ENCODE measurements around the gene C9orf57. TPM values are rescaled to one million over a fixed set of nuclear protein-coding genes. Genes with fewer than 3 reads are reported as not detected.
"Not testable (repeated sequence)": the region's sequence is repeated elsewhere in the genome, so short reads cannot be mapped to it uniquely, and the experiment has no call there.

The C9orf57 gene
- total RNA-seq (not detected), polyA plus RNA-seq (under 1 TPM in 1 of 3 donors, not detected in 2; 0.06 TPM)
- long read RNA-seq, donor 1 = 0 reads
- long read RNA-seq, donor 2 = 0 reads

DNA sequence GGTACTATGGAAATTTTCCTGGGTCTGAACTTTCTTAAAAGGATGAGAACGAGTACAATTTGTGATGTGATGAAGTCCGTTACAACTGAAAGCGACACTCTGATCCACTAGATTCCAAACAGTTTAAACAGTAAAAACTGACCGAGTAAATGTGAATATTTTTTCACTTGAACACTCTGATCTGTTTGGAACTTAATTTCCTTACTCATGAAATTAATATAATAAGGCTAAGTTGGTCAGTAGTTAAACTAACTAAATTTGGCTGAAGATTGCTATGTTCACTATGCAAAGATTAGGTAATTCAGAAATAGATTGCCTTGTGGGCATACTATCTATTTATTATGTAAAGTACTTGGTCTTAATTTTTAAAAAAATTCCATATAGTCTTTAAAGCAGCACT, at the start of gene C9orf57:
Gene C9orf57, minus strand, starts transcription at position 101 of the 400 bp plus-strand sequence. CDS start 1,282 bp downstream, outside the sequence.
- intact Hi-C loops (cut with DNase I; ENCODE audit: low total_unique reads) = no loop called here
- no peaks in the 10 kb centered on the region for H3K36me3 ChIP-seq
- WGBS, 5 donors = 89 to 93% (median 90%) methylated on average over 4 of the region's 4 CpGs
- no peaks in the 10 kb centered on the region for H3K4me1 ChIP-seq
- H3K9me3 ChIP-seq = no peaks in the 10 kb centered on the region
- no peak within 1 kb of the TSS for H3K27ac ChIP-seq
- TF ChIP-seq, protein P1, sequence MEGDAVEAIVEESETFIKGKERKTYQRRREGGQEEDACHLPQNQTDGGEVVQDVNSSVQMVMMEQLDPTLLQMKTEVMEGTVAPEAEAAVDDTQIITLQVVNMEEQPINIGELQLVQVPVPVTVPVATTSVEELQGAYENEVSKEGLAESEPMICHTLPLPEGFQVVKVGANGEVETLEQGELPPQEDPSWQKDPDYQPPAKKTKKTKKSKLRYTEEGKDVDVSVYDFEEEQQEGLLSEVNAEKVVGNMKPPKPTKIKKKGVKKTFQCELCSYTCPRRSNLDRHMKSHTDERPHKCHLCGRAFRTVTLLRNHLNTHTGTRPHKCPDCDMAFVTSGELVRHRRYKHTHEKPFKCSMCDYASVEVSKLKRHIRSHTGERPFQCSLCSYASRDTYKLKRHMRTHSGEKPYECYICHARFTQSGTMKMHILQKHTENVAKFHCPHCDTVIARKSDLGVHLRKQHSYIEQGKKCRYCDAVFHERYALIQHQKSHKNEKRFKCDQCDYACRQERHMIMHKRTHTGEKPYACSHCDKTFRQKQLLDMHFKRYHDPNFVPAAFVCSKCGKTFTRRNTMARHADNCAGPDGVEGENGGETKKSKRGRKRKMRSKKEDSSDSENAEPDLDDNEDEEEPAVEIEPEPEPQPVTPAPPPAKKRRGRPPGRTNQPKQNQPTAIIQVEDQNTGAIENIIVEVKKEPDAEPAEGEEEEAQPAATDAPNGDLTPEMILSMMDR (IDR thresholded peaks at IDR 0.05 in 8 of 11, conservative IDR thresholded peaks at IDR 0.05 in 3 of 11) = no peak
- TF ChIP-seq POLR2A (IDR thresholded peaks at IDR 0.05) = no peak
- TF ChIP-seq POLR2AphosphoS5 (IDR thresholded peaks at IDR 0.05) = no peak
- H3K27me3 ChIP-seq (replicated peaks in 1 of 7) = peaks cover 0 to 13% (median 0%) of the 10 kb centered on the region in 7 donors
- DNase-seq = no peak
- no peak within 1 kb of the TSS for H3K4me3 ChIP-seq

DNA sequence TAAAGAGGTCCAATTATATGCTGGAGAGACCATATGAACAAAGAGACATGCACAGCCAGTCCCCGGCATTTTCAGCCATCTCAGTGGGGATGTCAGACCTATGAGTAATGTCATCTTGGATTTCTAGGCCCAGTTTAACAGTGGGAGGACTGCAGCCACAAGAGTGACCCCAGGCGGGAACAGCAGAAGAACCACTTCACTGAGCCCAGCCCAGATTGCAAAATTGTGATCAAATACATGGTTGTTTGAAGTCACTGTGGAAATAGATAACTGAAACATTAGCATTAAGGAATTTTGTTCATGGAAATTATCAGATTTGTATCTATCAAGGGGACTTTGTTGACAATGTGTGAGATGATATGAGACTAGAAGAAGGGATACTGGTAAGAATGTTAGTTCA, 42.1 kb upstream of the C9orf57 start:
- intact Hi-C loops (cut with DNase I; ENCODE audit: low total_unique reads) = no loop called here
- no peak overlapping the region for H3K4me3 ChIP-seq

DNA sequence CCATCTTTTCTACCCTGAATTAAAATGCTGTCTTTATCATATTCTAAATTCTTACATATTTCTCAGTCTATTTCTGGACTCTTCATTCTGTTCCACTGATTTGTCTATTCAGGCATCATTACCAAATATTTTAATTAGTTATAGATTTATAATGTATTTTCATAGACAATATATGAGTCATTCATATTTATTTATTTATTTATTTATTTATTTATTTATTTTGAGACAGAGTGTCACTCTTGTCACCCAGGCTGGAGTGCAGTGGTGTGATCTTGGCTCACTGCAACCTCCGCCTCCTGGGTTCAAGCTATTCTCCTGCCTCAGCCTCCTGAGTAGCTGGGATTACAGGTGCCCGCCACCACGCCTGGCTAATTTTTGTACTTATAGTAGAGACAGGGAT, 35.1 kb upstream of the C9orf57 start:
- DNase-seq; intact Hi-C loops (cut with DNase I; ENCODE audit: low total_unique reads); H3K27me3 ChIP-seq (replicated peaks in 1 of 7); H3K36me3 ChIP-seq; H3K27ac ChIP-seq; H3K4me3 ChIP-seq; H3K4me1 ChIP-seq: not testable (repeated sequence)
- H3K9me3 ChIP-seq = peaks cover 0 to 10% (median 2%) of the 10 kb centered on the region in 8 donors
- 62 to 81% (median 67%) methylated on average over 3 of the region's 3 CpGs for WGBS, 5 donors

More for the DNA sequence above, 42.1 kb upstream of the C9orf57 start:
- H3K4me1 ChIP-seq = no peaks in the 10 kb centered on the region
- no peak for DNase-seq
- H3K9me3 ChIP-seq = peaks cover 0 to 12% (median 0%) of the 10 kb centered on the region in 8 donors
- WGBS, 5 donors = 68 to 94% (median 90%) methylated on average over 2 of the region's 2 CpGs
- H3K36me3 ChIP-seq = no peaks in the 10 kb centered on the region
- TF ChIP-seq POLR2AphosphoS5 (IDR thresholded peaks at IDR 0.05) = no peak
- TF ChIP-seq POLR2A (IDR thresholded peaks at IDR 0.05) = no peak
- TF ChIP-seq, protein P1 (IDR thresholded peaks at IDR 0.05 in 8 of 11, conservative IDR thresholded peaks at IDR 0.05 in 3 of 11) = no peak
- no peak overlapping the region for H3K27ac ChIP-seq
- H3K27me3 ChIP-seq (replicated peaks in 1 of 7) = no peaks in the 10 kb centered on the region

DNA sequence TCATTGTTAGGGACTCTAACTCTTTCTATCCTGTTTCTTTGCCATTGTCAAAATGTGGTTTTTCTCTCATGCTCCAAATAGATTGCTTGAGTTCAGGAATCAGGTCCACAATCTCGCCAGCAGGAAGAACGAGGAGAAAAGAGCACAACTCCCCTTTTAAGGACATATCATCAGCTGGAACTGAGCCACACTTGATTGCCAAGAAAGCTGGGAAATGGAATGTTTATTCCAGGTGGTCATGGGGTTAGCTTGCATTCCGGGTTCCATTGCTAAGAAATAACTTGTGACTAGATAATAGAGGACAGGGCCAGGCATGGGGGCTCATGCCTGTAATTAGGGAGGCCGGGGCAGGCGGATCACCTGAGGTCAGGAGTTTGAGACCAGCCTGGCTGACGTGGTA, 32.4 kb upstream of the C9orf57 start:
- Histone ChIP-seq H3K9me3 (peaks cover 0 to 5% (median 0%) of the 10 kb centered on the region in 8 donors), H3K27me3 (replicated peaks in 1 of 7) (no peaks in the 10 kb centered on the region), H3K36me3 (no peaks in the 10 kb centered on the region), H3K27ac (no peak overlapping the region), H3K4me3 (no peak overlapping the region), H3K4me1 (no peaks in the 10 kb centered on the region)
- WGBS, 5 donors = 77 to 88% (median 81%) methylated on average over 6 of the region's 6 CpGs
- TF ChIP-seq POLR2AphosphoS5 (IDR thresholded peaks at IDR 0.05) (no peak), POLR2A (IDR thresholded peaks at IDR 0.05) (no peak)
- TF ChIP-seq, protein P1 (IDR thresholded peaks at IDR 0.05 in 8 of 11, conservative IDR thresholded peaks at IDR 0.05 in 3 of 11) = no peak
- intact Hi-C loops (cut with DNase I; ENCODE audit: low total_unique reads) = no loop called here
- DNase-seq = no peak

Data from spleen (tissue), 13 donors.